ENCODE measurements around the gene MKRN2.

The MKRN2 gene

GRCh38 chr3:12620305-12620704, 63.4 kb downstream of the MKRN2 start:
- TF ChIP-seq GATA3 (IDR thresholded peaks at IDR 0.05; ENCODE audit: low read depth, low read length), result no peak
- no peak for TF ChIP-seq GATA2 (IDR thresholded peaks at IDR 0.05; ENCODE audit: low read depth, low read length)

- TF ChIP-seq GATA2 (IDR thresholded peaks at IDR 0.05; ENCODE audit: low read depth, low read length), result no peak
- no peak for TF ChIP-seq GATA3 (IDR thresholded peaks at IDR 0.05; ENCODE audit: low read depth, low read length)
Observed at GRCh38 chr3:12620729-12621128, 63.8 kb downstream of the MKRN2 start.

- no peak for TF ChIP-seq GATA3 (IDR thresholded peaks at IDR 0.05; ENCODE audit: low read depth, low read length)
- no peak for TF ChIP-seq GATA2 (IDR thresholded peaks at IDR 0.05; ENCODE audit: low read depth, low read length)
Observed at GRCh38 chr3:12622335-12622734, 65.4 kb downstream of the MKRN2 start.

- TF ChIP-seq GATA2 (IDR thresholded peaks at IDR 0.05; ENCODE audit: low read depth, low read length), result no peak
- TF ChIP-seq GATA3 (IDR thresholded peaks at IDR 0.05; ENCODE audit: low read depth, low read length), result no peak
Observed at GRCh38 chr3:12624056-12624455, 67.2 kb downstream of the MKRN2 start.

GRCh38 chr3:12627370-12627769, 70.5 kb downstream of the MKRN2 start:
- TF ChIP-seq GATA2 (IDR thresholded peaks at IDR 0.05; ENCODE audit: low read depth, low read length) (no peak), GATA3 (IDR thresholded peaks at IDR 0.05; ENCODE audit: low read depth, low read length) (no peak)

GRCh38 chr3:12628813-12629212, 71.9 kb downstream of the MKRN2 start:
- TF ChIP-seq GATA2 (IDR thresholded peaks at IDR 0.05; ENCODE audit: low read depth, low read length) (no peak), GATA3 (IDR thresholded peaks at IDR 0.05; ENCODE audit: low read depth, low read length) (no peak)

- TF ChIP-seq GATA3 (IDR thresholded peaks at IDR 0.05; ENCODE audit: low read depth, low read length) (no peak), GATA2 (IDR thresholded peaks at IDR 0.05; ENCODE audit: low read depth, low read length) (no peak)
Observed at GRCh38 chr3:12629560-12629959, 72.7 kb downstream of the MKRN2 start.

GRCh38 chr3:12630292-12630691, 73.4 kb downstream of the MKRN2 start:
- TF ChIP-seq GATA3 (IDR thresholded peaks at IDR 0.05; ENCODE audit: low read depth, low read length), result no peak
- no peak for TF ChIP-seq GATA2 (IDR thresholded peaks at IDR 0.05; ENCODE audit: low read depth, low read length)

- TF ChIP-seq GATA2 (IDR thresholded peaks at IDR 0.05; ENCODE audit: low read depth, low read length) (no peak), GATA3 (IDR thresholded peaks at IDR 0.05; ENCODE audit: low read depth, low read length) (no peak)
Observed at GRCh38 chr3:12632523-12632922, 75.6 kb downstream of the MKRN2 start.

- no peak for TF ChIP-seq GATA3 (IDR thresholded peaks at IDR 0.05; ENCODE audit: low read depth, low read length)
- TF ChIP-seq GATA2 (IDR thresholded peaks at IDR 0.05; ENCODE audit: low read depth, low read length), result no peak
Observed at GRCh38 chr3:12633108-12633507, 76.2 kb downstream of the MKRN2 start.

Data from SH-SY5Y (cell line).